HepG2 (cell line): Measurements from ENCODE around the gene EGR4. TPM values are rescaled to one million over a fixed set of nuclear protein-coding genes. Genes with fewer than 3 reads are reported as not detected.

ENCODE experiments used
- ARID4A ChIP-seq: sonication (generic); formaldehyde crosslinking; IDR thresholded peaks from 2 replicates; pipeline ENCODE4 v1.5.0; 2020; ENCODE audit warnings: mild to moderate bottlenecking, missing genetic modification reagents, borderline replicate concordance
- DNMT1 ChIP-seq: sonication (generic); formaldehyde crosslinking; IDR thresholded peaks from 2 replicates; pipeline ENCODE4 v1.5.1; 2020; ENCODE audit warnings: mild to moderate bottlenecking, missing genetic modification reagents
- E2F1 ChIP-seq: sonication (generic); formaldehyde crosslinking; IDR thresholded peaks from 2 replicates; pipeline ENCODE4 v1.5.0; 2020; ENCODE audit warnings: missing genetic modification reagents
- GABPB1 ChIP-seq: IDR thresholded peaks from 2 replicates; pipeline ENCODE4 v1.6.1; 2016; ENCODE audit warnings: mild to moderate bottlenecking, missing genetic modification reagents, moderate library complexity, missing compliant biosample characterization
- KLF9 ChIP-seq: IDR thresholded peaks from 2 replicates; pipeline ENCODE4 v1.6.1; 2016; ENCODE audit warnings: low read depth
- MIER2 ChIP-seq: IDR thresholded peaks from 2 replicates; pipeline ENCODE4 v1.6.1; 2016; ENCODE audit warnings: missing biosample characterization, missing genetic modification reagents
- MXD4 ChIP-seq: IDR thresholded peaks from 2 replicates; pipeline ENCODE4 v1.6.1; 2016; ENCODE audit warnings: mild to moderate bottlenecking, missing biosample characterization, missing genetic modification reagents
- PAWR ChIP-seq: sonication (generic); formaldehyde crosslinking; IDR thresholded peaks from 2 replicates; pipeline ENCODE4 v1.4.0; 2020; ENCODE audit warnings: missing genetic modification reagents, mild to moderate bottlenecking, borderline replicate concordance
- PCBP2 ChIP-seq: fragments of 200-400 bp; formaldehyde crosslinking; optimal IDR thresholded peaks from 2 replicates; pipeline ENCODE3; 2018; ENCODE audit warnings: low read length, low read depth; ENCODE audit not compliant: poor library complexity, severe bottlenecking
- YEATS4 ChIP-seq: sonication (generic); formaldehyde crosslinking; IDR thresholded peaks from 2 replicates; pipeline ENCODE4 v1.4.0; 2020; ENCODE audit warnings: missing genetic modification reagents, borderline replicate concordance
- ZKSCAN5 ChIP-seq: sonication (generic); formaldehyde crosslinking; IDR thresholded peaks from 2 replicates; pipeline ENCODE4 v1.5.1; 2020; ENCODE audit warnings: mild to moderate bottlenecking, missing genetic modification reagents
- ZNF124 ChIP-seq: sonication (generic); formaldehyde crosslinking; IDR thresholded peaks from 2 replicates; pipeline ENCODE4 v1.4.0; 2020; ENCODE audit warnings: missing genetic modification reagents
- ZNF142 ChIP-seq: sonication (generic); formaldehyde crosslinking; IDR thresholded peaks from 2 replicates; pipeline ENCODE4 v1.4.0; 2020; ENCODE audit warnings: missing genetic modification reagents
- ZNF225 ChIP-seq: sonication (generic); formaldehyde crosslinking; IDR thresholded peaks from 2 replicates; pipeline ENCODE4 v1.4.0; 2020; ENCODE audit warnings: mild to moderate bottlenecking, missing genetic modification reagents
- ZNF251 ChIP-seq: sonication (generic); formaldehyde crosslinking; IDR thresholded peaks from 2 replicates; pipeline ENCODE4 v1.9.0; 2021; ENCODE audit warnings: mild to moderate bottlenecking, missing genetic modification reagents
- ZNF275 ChIP-seq: sonication (generic); formaldehyde crosslinking; IDR thresholded peaks from 2 replicates; pipeline ENCODE4 v1.8.0; 2022; ENCODE audit warnings: missing genetic modification reagents, mild to moderate bottlenecking, inconsistent platforms, borderline replicate concordance
- ZNF326 ChIP-seq: sonication (generic); formaldehyde crosslinking; IDR thresholded peaks from 2 replicates; pipeline ENCODE4 v1.4.0; 2020; ENCODE audit warnings: missing genetic modification reagents, borderline replicate concordance
- ZNF331 ChIP-seq: sonication (generic); formaldehyde crosslinking; IDR thresholded peaks from 2 replicates; pipeline ENCODE4 v1.4.0; 2020; ENCODE audit warnings: missing genetic modification reagents
- polyA plus RNA-seq, 8 experiments: library from polyadenylated mRNA; depleted of rRNA in 3 of 8; stranded (reverse) in 7 of 8; unstranded in 1 of 8; fragments of >200 nt; fragmentation: Illumina TruSeq in 4 of 8; extraction: Trizol in 4 of 8; gene quantifications; 2 replicates each; pipeline versions ENCODE4 v1.2.1 to v1.2.3, GENCODE V29; 2011 to 2016; ENCODE audit warnings: low read depth in 4 of 8, missing spikeins in 1 of 8, mixed read lengths in 1 of 8; ENCODE audit not compliant: insufficient read depth in 1 of 8
- total RNA-seq, 5 experiments: library from RNA; depleted of rRNA; stranded (reverse); fragments of >200 nt; fragmentation: Illumina TruSeq; extraction: Trizol; gene quantifications; 2 replicates each; pipeline ENCODE4 v1.2.3, GENCODE V29; 2016; ENCODE audit warnings: low read depth in 1 of 5

EGR4 gene
- total and polyA plus RNA-seq, 2 of the 13 experiments (the other 11 are each of a cell fraction or from before 2014, with no cell fraction given) = not detected

DNA sequence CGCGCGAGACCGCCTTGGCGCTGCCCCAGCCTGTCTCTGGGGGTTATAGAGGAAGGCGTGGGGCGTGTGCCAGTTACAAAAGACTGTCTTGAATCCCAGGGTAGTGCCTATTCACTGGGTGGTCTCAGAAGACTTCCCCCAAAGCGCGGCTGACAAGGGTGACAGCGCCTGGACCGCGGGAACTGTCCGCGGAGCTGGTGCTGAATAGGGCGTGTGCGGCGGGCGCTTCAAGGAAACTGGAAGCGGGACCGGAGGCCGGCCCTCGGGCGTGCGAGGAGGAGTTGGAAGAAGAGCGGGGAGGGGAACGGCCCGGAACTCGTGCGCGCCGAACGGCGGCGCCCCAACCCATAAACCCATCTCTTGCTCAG, 2.3 kb downstream of the EGR4 start (continued):
- TF ChIP-seq ZNF142 (CRISPR knock-in tag) = peak; percentile 69; the same call in 1 of the 2 replicates
- peak; percentile 89; the same call in 1 of the 2 replicates for TF ChIP-seq MXD4
- TF ChIP-seq ARID4A (CRISPR knock-in tag) = peak; percentile 78
- TF ChIP-seq ZNF124 (CRISPR knock-in tag) = peak; percentile 91; the same call in 1 of the 2 replicates
- TF ChIP-seq ZNF331 (CRISPR knock-in tag) = peak; percentile 90
- TF ChIP-seq ZNF251 (CRISPR knock-in tag) = no peak
- peak; percentile 52; the same call in 1 of the 2 replicates for TF ChIP-seq ZNF225 (CRISPR knock-in tag)
- TF ChIP-seq E2F1 (CRISPR knock-in tag) = peak; percentile 50; the same call in 1 of the 2 replicates
- TF ChIP-seq GABPB1 (CRISPR knock-in tag) = peak; percentile 42; the same call in 1 of the 2 replicates
- peak; percentile 98 for TF ChIP-seq MIER2 (CRISPR knock-in tag)
- no peak for TF ChIP-seq PCBP2
- no peak; the same call in 1 of the 2 replicates for TF ChIP-seq ZNF326 (CRISPR knock-in tag)
- TF ChIP-seq ZKSCAN5 (CRISPR knock-in tag) = no peak
- TF ChIP-seq ZNF275 = peak; percentile 78; the same call in 1 of the 2 replicates
- no peak for TF ChIP-seq DNMT1 (CRISPR knock-in tag)
- TF ChIP-seq YEATS4 = 0 out of 2 replicates have a peak, but pooled peaks have one; percentile 21
- TF ChIP-seq PAWR = no peak
- TF ChIP-seq KLF9 (CRISPR knock-in tag) = no peak
